IPS-18c (cell line): ENCODE results near the gene RNH1.
"Not testable (repeated sequence)": the region's sequence is repeated elsewhere in the genome, so short reads cannot be mapped to it uniquely, and the experiment has no call there.

Experiments used
- H3K4me3 ChIP-seq: 2 replicates; pipeline ENCODE4 v1.7.0; 2013; ENCODE audit warnings: low read depth, mild to moderate bottlenecking, low read length, moderate library complexity; ENCODE audit not compliant: insufficient read depth
- H3K9me3 ChIP-seq: one replicate; pipeline ENCODE4 v1.6.1; 2013; ENCODE audit warnings: mild to moderate bottlenecking, low read length, moderate library complexity; ENCODE audit not compliant: control insufficient read depth, insufficient read depth

The RNH1 gene

GRCh38 chr11:529728-530411 lies 22.8 kb upstream of the RNH1 start:
- Histone ChIP-seq H3K9me3 (no peaks in the 10 kb centered on the region), H3K4me3 (no peak overlapping the region)

- no peaks in the 10 kb centered on the region for H3K9me3 ChIP-seq
- no peak overlapping the region for H3K4me3 ChIP-seq
Measured at GRCh38 chr11:528815-529727, 22.0 kb upstream of the RNH1 start.

DNA sequence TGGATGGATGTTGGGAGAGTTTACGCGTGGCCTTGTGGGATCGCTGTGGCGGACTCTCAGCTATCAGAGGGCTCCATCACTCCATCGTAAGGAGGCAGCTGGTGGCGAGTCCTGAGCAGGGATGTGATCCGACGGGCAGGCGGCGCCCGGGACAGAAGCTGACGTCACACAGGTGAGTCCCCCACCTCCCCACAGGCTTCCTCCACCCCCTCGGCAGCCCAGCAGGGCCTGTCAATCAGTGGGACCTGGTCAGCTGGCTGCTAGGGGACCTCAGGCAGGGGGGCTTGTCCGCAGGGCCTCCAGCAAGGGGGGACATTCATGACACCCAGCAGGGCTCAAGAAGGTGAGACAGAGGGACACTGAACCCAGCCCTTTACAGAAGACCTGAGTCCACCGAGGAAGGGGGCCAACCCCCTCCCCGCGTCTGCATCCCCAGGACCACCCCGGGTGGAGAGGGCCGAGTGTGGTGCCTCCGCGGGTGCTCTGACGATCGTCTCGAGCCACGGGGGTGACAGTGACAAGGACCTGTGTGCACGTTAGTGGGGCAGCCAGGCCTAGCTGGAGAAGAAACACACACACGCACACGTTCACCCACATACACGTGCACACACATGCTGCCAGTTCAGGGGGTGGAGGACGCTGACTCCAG lies 21.2 kb upstream of the RNH1 start:
- Histone ChIP-seq H3K9me3 (no peaks in the 10 kb centered on the region), H3K4me3 (no peak overlapping the region)

- Histone ChIP-seq H3K4me3 (no peak overlapping the region), H3K9me3 (no peaks in the 10 kb centered on the region)
Measured at GRCh38 chr11:526192-526591, 19.1 kb upstream of the RNH1 start.

DNA sequence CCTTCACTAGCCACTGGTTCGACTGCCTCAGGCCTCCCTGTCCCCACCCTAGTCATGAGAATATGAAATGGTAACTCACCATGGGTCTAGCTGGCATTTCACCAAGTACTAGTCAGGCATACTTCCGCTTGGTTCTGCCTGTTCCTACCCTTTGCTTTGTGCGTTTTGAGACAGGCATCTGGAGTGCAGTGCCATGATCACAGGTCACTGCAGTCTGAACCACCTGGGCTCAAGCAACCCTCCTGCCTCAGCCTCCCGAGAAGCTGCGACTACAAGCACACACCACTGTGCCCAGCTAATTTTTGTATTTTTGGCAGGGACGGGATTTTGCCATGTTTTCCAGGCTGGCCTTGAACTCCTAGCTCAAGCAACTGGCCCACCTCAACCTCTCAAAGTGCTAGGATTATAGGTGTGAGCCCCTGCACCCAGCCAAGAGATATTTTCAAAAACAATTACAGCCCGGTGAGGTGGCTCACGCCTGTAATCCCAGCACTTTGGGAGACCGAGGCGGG lies 14.2 kb upstream of the RNH1 start:
- H3K9me3 ChIP-seq, result peaks cover 8% of the 10 kb centered on the region
- H3K4me3 ChIP-seq, result no peak overlapping the region

DNA sequence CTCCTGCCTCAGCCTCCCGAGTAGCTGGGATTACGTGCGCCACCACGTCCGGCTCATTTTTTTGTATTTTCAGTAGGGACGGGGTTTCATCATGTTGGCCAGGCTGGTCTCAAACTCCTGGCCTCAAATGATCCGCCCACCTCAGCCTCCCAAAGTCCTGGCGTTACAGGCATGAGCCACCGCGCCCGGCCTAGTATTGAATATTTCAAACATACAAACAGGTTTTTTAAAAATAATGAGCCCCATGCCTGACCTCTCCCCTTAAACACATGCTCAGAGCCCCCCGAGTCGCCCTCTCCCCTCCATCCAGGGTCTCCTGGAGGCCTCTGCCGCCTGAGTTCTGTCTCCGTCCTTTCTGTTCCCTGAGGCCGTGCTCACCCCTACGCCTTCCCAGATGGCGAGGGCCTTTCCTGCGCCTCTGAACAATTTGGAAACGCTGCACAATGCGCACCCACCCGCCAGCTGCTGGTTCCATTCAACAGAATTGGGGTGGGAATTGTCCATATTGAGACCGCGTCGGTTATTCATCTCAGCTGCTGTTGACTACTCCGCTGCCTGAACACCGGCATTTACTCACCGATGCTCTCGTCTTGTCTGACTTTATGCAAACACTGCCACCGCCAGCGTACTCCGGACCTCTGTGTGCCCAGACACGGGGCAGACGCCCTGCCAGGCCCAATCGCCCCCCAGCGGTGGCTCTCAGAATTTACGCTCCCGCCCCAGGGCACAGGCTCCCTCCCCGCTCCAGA lies 13.6 kb upstream of the RNH1 start:
- peaks cover 8% of the 10 kb centered on the region for H3K9me3 ChIP-seq
- H3K4me3 ChIP-seq, result no peak overlapping the region

GRCh38 chr11:518463-519202 lies 11.6 kb upstream of the RNH1 start:
- Histone ChIP-seq H3K9me3 (peaks cover 8% of the 10 kb centered on the region), H3K4me3 (peak overlapping the region; percentile 24; the same call in 1 of the 2 replicates)

DNA sequence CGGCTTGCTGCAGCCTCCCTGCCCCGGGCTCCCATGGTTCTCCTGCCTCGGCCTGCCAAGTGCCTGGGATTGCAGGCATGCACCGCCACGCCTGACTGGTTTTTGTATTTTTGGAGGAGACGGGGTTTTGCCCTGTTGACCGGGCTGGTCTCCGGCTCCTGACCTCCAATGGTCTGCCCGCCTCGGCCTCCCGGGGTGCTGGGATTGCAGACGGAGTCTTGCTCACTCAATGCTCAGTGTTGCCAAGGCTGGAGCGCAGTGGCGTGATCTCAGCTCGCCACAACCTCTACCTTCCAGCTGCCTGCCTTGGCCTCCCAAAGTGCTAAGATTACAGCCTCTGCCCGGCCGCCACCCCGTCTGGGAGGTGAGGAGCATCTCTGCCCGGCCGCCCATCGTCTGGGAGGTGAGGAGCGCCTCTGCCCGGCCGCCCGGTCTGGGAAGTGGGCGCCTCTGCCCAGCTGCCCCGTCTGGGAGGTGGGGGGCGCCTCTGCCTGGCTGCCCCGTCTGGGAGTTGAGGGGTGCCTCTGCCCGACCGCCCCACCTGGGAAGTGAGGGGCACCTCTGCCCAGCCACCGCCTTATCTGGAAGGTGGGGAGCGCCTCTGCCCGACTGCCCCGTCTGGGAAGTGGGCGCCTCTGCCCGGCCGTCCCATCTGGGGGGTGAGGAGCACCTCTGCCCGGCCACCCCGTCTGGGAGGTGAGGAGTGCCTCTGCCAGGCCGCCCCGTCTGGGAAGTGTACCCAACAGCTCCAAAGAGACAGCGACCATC lies 10.1 kb upstream of the RNH1 start:
- H3K4me3 ChIP-seq, H3K9me3 ChIP-seq: not testable (repeated sequence)

GRCh38 chr11:516400-516799 lies 9.4 kb upstream of the RNH1 start:
- Histone ChIP-seq H3K9me3 (peaks cover 8% of the 10 kb centered on the region), H3K4me3 (no peak overlapping the region)

- Histone ChIP-seq H3K9me3 (peaks cover 8% of the 10 kb centered on the region), H3K4me3 (no peak overlapping the region)
Measured at GRCh38 chr11:515131-515530, 8.1 kb upstream of the RNH1 start.

GRCh38 chr11:514606-515005 lies 7.6 kb upstream of the RNH1 start:
- H3K4me3 ChIP-seq, result no peak overlapping the region
- peaks cover 8% of the 10 kb centered on the region for H3K9me3 ChIP-seq

- Histone ChIP-seq H3K4me3 (no peak overlapping the region), H3K9me3 (peaks cover 4% of the 10 kb centered on the region)
Measured at GRCh38 chr11:512761-513595, 5.9 kb upstream of the RNH1 start.

DNA sequence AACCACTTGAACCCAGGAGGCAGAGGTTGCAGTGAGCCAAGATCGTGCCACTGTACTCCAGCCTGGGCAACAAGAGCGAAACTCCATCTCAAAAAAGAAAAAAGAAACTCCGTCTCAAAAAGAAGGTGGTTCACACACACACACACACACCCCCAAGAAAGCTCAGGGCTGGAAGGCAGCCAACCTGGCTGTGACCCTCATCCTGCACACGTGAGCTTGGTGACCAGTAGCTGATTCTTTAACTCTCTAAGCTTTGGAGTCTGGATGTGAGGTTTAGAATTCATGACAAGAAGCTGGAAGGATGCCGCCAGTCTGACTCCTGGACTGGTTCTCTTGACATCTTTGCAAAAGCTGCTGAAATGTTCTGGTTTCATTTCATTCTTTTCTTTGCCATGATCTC lies 1.9 kb upstream of the RNH1 start:
- H3K9me3 ChIP-seq, result no peaks in the 10 kb centered on the region
- no peak overlapping the region for H3K4me3 ChIP-seq

- Histone ChIP-seq H3K9me3 (no peaks in the 10 kb centered on the region), H3K4me3 (peak overlapping the region; percentile 83)
Measured at GRCh38 chr11:507727-508515, 879 bp upstream of the RNH1 start.
